H1 (cell line): ENCODE results near the gene GNG8. TPM values are rescaled to one million over a fixed set of nuclear protein-coding genes. Genes with fewer than 3 reads are reported as not detected.
A peak's percentile ranks its signal among the peaks of the same experiment; 100 is the strongest.

Experiments
- ATF2 ChIP-seq: IDR thresholded peaks from 2 replicates; pipeline ENCODE4 v1.6.1; 2012; ENCODE audit warnings: low read length, inconsistent platforms
- BRCA1 ChIP-seq: IDR thresholded peaks from 2 replicates; pipeline ENCODE4 v1.6.1; 2012; ENCODE audit warnings: low read depth, low read length, improper control_type of control experiment
- CHD2 ChIP-seq: IDR thresholded peaks from 2 replicates; pipeline ENCODE4 v1.6.1; 2012; ENCODE audit warnings: low read length, improper control_type of control experiment
- CHD7 ChIP-seq: fragments of 300-600 bp; sonication (generic); IDR thresholded peaks from 2 replicates; pipeline ENCODE4 v1.7.1; 2012; ENCODE audit warnings: low read length, moderate library complexity, mild to moderate bottlenecking, inconsistent platforms; ENCODE audit not compliant: insufficient replicate concordance
- CTBP2 ChIP-seq: IDR thresholded peaks from 2 replicates; pipeline ENCODE4 v1.7.0; 2011; ENCODE audit warnings: borderline replicate concordance, mild to moderate bottlenecking, moderate library complexity, mixed read lengths, low read length; ENCODE audit not compliant: insufficient read depth, insufficient read length
- KDM5A ChIP-seq: fragments of 200-600 bp; IDR thresholded peaks from 2 replicates; pipeline ENCODE4 v1.7.1; 2012; ENCODE audit warnings: mild to moderate bottlenecking, low read length, inconsistent platforms, mixed read lengths
- MAFK ChIP-seq: IDR thresholded peaks from 2 replicates; pipeline ENCODE4 v1.6.1; 2012; ENCODE audit warnings: low read depth, mild to moderate bottlenecking, improper control_type of control experiment, low read length
- MAX ChIP-seq: IDR thresholded peaks from 2 replicates; pipeline ENCODE4 v1.6.1; 2012; ENCODE audit warnings: inconsistent platforms
- RXRA ChIP-seq: IDR thresholded peaks from 2 replicates; pipeline ENCODE4 v1.6.1; 2011; ENCODE audit warnings: low read depth, mild to moderate bottlenecking, low read length, moderate library complexity; ENCODE audit not compliant: insufficient read depth
- SIX5 ChIP-seq: IDR thresholded peaks from 2 replicates; pipeline ENCODE4 v1.6.1; 2011; ENCODE audit warnings: mild to moderate bottlenecking, low read depth, low read length
- polyA plus RNA-seq, 7 experiments: library from polyadenylated mRNA; depleted of rRNA in 3 of 7; stranded (reverse) in 5 of 7; unstranded in 2 of 7; fragments of >200 nt in 5 of 7; fragments of 200-250 nt in 2 of 7; gene quantifications; 1 replicate in 5 of 7; 2 replicates in 1 of 7; 4 replicates in 1 of 7; pipeline versions ENCODE4 v1.2.1 to v1.2.3, GENCODE V29; 2011 to 2013; ENCODE audit warnings: missing spikeins in 2 of 7, mixed read lengths in 2 of 7
- total RNA-seq: library from RNA; stranded (reverse); fragmentation: NEBNext Ultra II Directional; extraction: Animal tissue kit (Norgen Biotek cat#: 25700); gene quantifications from 2 replicates; pipeline ENCODE4 v1.2.1, GENCODE V29; 2021

GNG8 gene
- total and polyA plus RNA-seq, 2 of the 8 experiments (the other 6 are each of a cell fraction or from before 2014, with no cell fraction given), result not detected

- no peak for TF ChIP-seq BRCA1
- TF ChIP-seq CHD7, result no peak
- no peak for TF ChIP-seq MAFK
- no peak for TF ChIP-seq ATF2
- no peak for TF ChIP-seq RXRA
- TF ChIP-seq KDM5A, result no peak
- no peak for TF ChIP-seq SIX5
- TF ChIP-seq CTBP2, result no peak
- TF ChIP-seq MAX, result peak; percentile 72
- TF ChIP-seq CHD2, result no peak
Measured at GRCh38 chr19:46660551-46661019, 24.6 kb upstream of the GNG8 start (continued).
